Activated T-helper 17 cell treated with anti-CD3 and anti-CD28 coated beads, Interleukin-2, amount 50 U/mL, for 72 hours (primary cell): ENCODE measurements around the gene RGS11. TPM values are rescaled to one million over a fixed set of nuclear protein-coding genes. Genes with fewer than 3 reads are reported as not detected.
"Not testable (repeated sequence)": the region's sequence is repeated elsewhere in the genome, so short reads cannot be mapped to it uniquely, and the experiment has no call there.

Source experiments
- ATAC-seq: fragments of 150-1000 bp; cut with Tn5 transposase; replicated peaks from 2 replicates; pipeline ENCODE4 v1.10.0; 2021; ENCODE audit warnings: mild to moderate bottlenecking, moderate library complexity
- H3K27ac Mint-ChIP-seq: one replicate; pipeline ENCODE4 v1.8.0; 2022; ENCODE audit warnings: mixed read lengths
- H3K27me3 Mint-ChIP-seq: one replicate; pipeline ENCODE4 v1.8.0; 2022; ENCODE audit warnings: mixed read lengths
- H3K36me3 Mint-ChIP-seq: one replicate; pipeline ENCODE4 v1.8.0; 2022; ENCODE audit warnings: low read depth, mild to moderate bottlenecking, mixed read lengths
- H3K4me1 Mint-ChIP-seq: one replicate; pipeline ENCODE4 v1.8.0; 2022; ENCODE audit warnings: mixed read lengths
- H3K4me3 Mint-ChIP-seq: one replicate; pipeline ENCODE4 v1.8.0; 2022; ENCODE audit warnings: mild to moderate bottlenecking, mixed read lengths
- H3K9me3 Mint-ChIP-seq: one replicate; pipeline ENCODE4 v1.8.0; 2022; ENCODE audit warnings: mixed read lengths
- total RNA-seq, 2 donors: library from RNA; stranded (reverse); gene quantifications; one replicate each; pipeline ENCODE4 v1.2.3, GENCODE V29; 2022

RGS11 gene
- total RNA-seq, 2 donors from 2014 or later, result 0.11 TPM; not detected in 1

DNA sequence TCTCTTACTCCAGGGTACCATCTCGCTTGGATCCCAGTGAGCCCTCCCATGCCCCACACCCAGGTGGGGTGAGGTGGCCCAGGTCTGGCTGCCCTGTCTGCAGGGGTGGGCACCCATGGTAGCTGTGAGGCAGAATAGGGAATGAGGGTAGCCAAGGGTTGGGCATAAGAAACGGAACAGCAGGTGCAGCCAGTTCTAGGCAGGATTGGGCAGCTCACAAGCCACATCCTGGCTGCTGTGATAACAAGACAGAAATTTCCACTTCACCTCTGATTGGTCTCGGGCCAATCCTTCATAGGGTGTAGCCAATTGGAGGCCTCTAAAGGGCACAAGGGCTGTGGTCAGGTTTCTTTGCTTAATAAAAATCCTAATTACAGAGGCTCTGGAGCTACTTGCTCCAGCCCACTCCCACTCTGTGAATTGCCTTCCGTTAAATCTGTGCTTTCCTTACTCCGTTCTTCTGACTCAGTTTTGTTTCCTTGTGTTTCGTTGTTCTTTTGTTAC, 3.2 kb upstream of the RGS11 start:
- peak; percentile 37 for ATAC-seq
- Mint-ChIP-seq H3K27ac (no peak overlapping the region), H3K4me3 (no peak overlapping the region), H3K27me3 (peaks cover 3% of the 10 kb centered on the region), H3K9me3 (no peaks in the 10 kb centered on the region), H3K4me1 (no peaks in the 10 kb centered on the region), H3K36me3 (no peaks in the 10 kb centered on the region)

DNA sequence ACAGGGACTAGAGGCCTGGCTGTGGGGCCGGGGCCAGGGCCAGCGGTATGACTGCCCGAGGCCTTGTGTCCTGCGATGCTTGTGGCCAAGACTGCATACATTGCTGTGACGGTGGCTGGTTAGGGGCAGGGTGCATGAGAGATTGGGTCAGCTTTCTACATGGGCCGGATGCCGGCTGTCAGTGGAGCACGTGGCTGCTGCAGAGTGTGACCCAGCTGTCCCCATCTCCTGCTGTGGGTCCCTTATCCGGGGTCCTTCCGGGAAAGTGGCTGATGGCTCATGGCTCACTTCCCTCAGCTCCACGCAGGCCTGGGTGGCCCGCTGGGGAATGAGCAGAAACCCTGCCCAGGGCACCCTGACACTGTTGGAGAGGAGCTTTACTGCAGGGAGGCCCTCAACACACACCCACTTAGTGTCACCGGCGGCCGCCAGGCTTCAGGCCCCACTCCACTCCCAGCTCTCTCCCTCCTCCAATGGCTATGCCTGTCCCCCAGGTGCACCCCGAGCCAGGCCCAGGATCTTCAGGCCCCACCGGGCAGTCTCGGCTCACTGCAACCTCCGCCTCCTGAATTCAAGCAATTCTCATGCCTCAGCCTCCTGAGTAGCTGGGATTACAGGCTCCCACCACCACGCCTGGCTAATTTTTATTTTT, 808 bp upstream of the RGS11 start:
- ATAC-seq, result no peak
- Mint-ChIP-seq H3K4me1 (no peaks in the 10 kb centered on the region), H3K9me3 (no peaks in the 10 kb centered on the region), H3K27me3 (peaks cover 3% of the 10 kb centered on the region), H3K27ac (no peak overlapping the region), H3K36me3 (no peaks in the 10 kb centered on the region), H3K4me3 (peak overlapping the region; percentile 50)

DNA sequence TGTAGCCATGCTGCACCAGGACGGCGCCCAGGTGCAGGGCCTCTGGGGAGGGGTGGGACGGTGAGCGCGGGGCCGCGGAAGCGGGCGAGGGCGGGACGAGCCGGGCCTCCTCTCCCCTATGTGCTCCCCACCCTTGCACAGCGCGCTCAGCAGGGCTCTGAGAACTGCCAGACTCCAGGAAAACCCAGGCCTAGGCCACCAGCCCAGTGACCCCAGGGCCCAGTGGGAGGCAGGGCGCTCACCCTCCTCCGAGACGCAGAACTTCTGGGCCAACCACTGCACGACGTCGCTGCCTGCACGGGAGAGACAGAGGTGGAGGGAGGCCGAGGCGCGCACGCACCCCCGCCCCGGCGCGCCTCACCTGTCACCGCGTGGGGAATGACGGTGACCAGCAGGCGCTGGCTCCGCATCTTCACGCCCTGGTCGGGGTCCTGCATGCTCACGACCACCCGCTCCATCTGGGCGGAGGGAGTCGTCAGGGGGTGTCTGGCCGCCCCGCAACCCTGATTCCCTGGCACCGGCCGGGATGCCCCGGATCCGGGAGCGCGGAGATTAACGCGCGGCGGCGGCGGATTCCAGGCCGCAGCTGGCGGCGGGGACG, 603 bp downstream of the RGS11 start:
- H3K4me3 Mint-ChIP-seq, result no peak overlapping the region
- no peaks in the 10 kb centered on the region for H3K4me1 Mint-ChIP-seq
- H3K27ac Mint-ChIP-seq, result no peak overlapping the region
- ATAC-seq, result peak; percentile 36
- H3K36me3 Mint-ChIP-seq, result no peaks in the 10 kb centered on the region
- peaks cover 3% of the 10 kb centered on the region for H3K27me3 Mint-ChIP-seq
- H3K9me3 Mint-ChIP-seq, result no peaks in the 10 kb centered on the region

DNA sequence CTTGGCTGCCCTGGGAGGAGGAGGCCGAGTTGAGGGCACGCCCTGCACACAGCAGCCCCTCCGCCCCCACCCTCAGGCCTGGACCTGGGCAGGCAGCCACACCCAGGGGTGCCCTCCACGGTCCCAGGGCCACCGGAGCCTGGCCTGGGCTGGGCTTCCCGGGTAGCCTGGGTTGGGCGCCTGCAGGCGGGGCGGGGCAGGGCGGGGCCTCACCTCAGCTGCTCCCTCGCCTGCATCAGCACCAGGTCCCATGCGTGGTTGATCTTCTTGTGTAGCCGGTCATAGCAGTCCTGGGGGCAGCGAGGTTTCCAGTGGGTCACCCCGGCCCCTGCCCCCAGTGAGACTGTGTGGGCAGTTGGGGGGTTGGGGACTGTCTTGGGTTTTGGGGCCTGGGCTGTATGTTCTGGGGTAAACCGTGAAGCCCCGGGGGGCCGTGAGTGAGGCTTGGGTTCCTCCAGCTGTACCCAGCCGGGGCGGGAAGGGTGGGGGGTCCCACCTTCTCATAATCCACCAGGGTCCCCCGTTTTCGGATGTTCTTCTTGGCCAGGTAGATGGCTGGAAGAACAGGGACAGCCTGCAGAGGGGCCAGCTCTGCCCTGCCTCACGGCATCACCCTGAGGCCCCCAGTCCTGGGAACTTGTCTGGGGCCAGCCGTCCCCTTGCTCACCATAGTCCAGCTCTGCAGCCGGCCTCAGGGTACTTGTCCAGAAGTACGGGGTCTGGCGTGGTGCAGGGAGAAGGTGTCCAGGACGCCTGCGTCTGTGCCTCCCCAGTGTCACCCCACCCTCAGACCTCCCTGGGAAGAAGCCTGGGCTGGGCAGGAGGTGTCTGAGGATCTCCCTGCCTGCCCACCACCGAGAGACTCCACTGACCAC, 2.0 kb downstream of the RGS11 start:
- peak; percentile 37 for ATAC-seq
- no peak overlapping the region for H3K27ac Mint-ChIP-seq
- no peak overlapping the region for H3K4me3 Mint-ChIP-seq
- no peaks in the 10 kb centered on the region for H3K9me3 Mint-ChIP-seq
- H3K36me3 Mint-ChIP-seq, result no peaks in the 10 kb centered on the region
- no peaks in the 10 kb centered on the region for H3K4me1 Mint-ChIP-seq
- H3K27me3 Mint-ChIP-seq, result peaks cover 3% of the 10 kb centered on the region

DNA sequence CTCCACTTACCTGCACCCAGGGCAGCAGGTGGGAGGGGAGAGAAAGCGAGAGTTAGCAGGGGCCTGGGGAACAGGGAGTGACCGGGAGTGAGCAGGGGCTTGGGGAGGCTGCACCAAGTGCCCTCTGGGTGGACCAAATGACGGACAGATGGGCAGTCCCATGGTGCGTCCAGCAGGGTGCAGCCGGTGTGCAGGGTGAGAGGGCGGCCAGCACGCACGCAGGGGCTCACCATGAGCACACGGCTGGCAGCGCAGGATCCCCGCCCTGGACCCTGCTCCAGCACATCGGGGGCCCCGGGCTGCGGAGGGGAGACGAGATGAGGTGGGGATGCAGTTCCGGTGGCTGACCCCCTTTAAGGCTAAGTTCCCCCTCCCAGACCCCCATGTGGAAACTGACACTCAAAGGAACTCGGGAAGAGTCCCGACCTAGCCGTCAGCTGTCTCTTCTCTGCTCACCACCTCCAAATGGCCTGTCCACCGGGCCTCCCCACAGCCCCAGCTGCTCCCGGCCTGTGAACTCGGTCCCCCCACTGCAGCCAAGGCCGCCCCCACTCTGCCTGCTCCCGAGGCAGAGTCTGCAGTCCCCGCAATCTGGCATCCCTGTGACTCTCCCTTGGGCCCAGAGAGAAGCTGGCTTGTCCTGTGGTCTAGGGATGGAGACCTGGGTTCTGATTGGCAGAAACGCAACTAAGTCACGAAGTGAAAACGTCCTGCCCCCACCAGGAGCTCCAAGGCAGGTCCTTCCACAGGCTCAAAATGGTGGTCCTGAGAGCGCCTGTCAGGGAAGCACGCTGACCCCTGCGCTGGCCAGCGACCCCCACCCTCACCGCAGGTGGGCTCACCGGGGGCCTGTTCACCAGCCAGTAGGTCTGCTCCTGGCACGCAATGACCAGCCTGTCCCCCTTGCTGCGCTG, 2.9 kb downstream of the RGS11 start:
- Mint-ChIP-seq H3K4me1 (no peaks in the 10 kb centered on the region), H3K4me3 (no peak overlapping the region), H3K27ac (no peak overlapping the region), H3K27me3 (peaks cover 3% of the 10 kb centered on the region), H3K9me3 (no peaks in the 10 kb centered on the region), H3K36me3 (no peaks in the 10 kb centered on the region)
- no peak for ATAC-seq

DNA sequence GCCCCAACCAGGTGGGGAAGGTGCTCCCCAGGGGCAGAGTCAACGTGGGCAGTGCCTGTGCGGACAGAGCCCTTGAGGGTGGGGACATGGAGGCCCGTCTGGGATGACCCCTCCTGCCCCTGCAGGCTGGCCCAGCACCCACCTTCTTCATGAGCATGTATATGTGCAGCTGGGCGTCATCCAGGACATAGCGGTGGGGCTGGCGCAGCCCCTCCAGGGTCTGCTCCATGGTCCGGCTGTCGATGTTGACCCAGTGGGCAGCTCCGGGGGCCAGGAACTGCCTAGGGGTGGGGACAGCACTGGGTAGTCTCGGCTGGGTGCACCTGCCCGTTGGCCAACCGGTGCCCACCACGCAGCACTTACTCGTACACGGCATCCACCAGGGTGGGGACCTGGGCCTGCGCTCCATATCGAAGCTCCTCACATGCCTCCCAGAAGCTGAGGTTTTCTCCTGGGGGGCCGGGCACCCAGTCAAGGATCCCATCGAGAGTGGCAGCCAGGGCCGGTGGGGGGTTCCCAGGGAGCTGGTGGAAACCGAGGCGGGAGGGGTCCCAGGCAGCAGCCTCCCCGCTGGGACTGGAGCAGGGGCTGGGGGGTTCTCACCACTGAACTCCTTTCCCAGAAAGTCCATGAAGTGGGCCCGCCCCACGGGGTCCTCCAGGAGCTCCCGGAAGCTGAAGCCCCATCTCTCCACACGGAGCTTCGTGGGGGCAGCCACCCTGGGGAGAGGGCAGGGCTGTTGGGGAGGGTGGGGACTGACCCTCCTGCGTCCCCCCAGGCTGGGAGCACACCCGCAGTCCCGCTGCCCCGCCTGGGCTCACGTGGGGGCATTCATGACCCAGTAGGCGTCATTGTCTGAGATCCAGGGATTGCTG, 5.1 kb downstream of the RGS11 start:
- no peak overlapping the region for H3K4me3 Mint-ChIP-seq
- no peak for ATAC-seq
- H3K9me3 Mint-ChIP-seq, result no peaks in the 10 kb centered on the region
- H3K27ac Mint-ChIP-seq, result no peak overlapping the region
- no peaks in the 10 kb centered on the region for H3K36me3 Mint-ChIP-seq
- no peaks in the 10 kb centered on the region for H3K4me1 Mint-ChIP-seq
- H3K27me3 Mint-ChIP-seq, result no peaks in the 10 kb centered on the region

DNA sequence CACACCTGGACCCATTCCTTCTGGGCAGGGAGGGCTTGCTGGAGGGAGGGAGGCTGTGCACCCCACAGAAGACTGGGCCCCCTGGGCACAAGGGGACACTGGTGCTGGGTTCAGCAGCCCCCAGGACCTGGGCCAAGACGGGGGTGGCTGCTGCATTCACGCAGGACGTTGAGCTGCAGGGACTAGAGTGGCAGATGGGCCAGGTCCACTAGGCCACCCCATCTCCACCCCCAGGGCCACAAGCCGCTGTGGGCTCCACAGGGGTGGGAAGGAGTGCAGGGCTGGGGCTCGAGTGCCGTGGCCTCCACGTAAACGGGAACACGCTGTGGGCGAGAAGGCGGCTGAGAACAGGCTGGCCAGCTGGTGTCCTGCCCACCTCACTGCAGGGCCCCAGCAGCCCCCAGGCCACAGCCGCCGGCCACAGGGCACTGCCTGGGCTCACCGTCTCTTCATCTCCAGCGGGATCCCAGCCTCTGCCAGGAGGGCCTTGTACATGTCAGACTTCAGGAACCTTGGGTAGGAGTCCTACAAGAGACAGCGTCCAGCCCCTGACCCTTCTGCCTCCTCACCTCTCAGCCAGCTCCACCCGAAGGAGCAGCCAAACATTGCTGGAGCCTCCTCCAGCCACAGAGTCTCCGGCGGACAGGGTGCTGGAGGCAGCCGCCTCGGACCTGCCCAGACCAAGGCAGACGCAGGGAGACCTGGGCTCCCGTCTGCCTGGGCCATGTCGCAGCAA, 6.5 kb downstream of the RGS11 start:
- no peaks in the 10 kb centered on the region for H3K9me3 Mint-ChIP-seq
- no peak overlapping the region for H3K4me3 Mint-ChIP-seq
- H3K27ac Mint-ChIP-seq, result no peak overlapping the region
- ATAC-seq, result no peak
- no peaks in the 10 kb centered on the region for H3K4me1 Mint-ChIP-seq
- H3K27me3 Mint-ChIP-seq, result no peaks in the 10 kb centered on the region
- H3K36me3 Mint-ChIP-seq, result no peaks in the 10 kb centered on the region

DNA sequence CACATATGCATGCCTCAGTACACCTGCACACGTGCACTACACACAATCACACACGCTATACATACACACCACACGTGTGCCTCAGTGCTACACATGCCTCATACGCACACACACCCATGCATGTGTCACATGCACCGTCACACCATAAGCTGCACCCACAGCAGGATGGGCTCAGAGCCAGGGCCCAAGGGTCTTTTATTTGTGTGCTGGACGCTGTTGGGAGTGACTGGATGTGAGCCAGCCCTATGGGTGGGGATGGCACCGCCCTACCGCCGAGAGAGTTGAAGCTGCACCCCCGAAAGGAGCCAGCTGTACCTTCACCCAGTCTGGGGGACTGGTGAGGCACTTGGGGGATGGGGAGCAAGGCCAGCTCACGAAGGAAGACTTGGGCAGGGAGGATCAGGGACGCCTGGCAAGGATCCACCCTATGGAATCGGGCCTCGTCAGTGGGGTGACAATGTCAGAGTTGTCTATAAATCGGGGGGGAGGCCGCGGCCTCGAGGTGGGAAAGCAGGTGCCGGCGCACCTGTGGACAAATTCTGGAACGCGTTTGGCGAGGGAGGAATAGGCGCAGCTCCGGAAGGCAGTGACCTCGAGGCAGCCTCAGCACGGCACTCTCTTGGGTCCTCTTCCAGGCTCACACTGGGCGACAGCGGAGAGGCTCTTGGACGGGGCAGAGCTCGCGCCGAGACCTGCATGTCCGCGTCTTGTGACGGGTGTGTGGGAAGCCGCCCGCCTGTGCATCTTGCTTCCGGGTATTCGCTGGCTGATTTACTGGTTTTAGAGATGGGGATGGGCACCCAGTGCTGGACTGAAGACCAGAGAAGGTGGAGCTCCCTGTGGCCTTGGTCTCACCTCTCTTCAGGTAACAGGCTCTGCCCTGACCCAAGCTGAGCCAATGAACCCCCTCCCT, 7.3 kb downstream of the RGS11 start:
- Mint-ChIP-seq H3K4me3 (no peak overlapping the region), H3K27me3 (no peaks in the 10 kb centered on the region), H3K4me1 (no peaks in the 10 kb centered on the region), H3K9me3 (no peaks in the 10 kb centered on the region), H3K27ac (no peak overlapping the region), H3K36me3 (no peaks in the 10 kb centered on the region)
- ATAC-seq, result no peak

DNA sequence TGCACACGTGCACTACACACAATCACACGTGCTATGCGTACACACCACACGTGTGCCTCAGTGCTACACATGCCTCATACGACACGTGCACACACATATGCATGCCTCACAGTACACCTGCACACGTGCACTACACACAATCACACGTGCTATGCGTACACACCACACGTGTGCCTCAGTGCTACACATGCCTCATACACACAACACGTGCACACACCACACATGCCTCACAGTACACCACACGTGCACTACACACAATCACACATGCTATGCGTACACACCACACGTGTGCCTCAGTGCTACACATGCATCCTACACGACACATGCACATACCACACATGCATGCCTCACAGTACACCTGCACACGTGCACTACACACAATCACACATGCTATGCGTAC, 8.2 kb downstream of the RGS11 start:
- not testable (repeated sequence) for H3K27ac Mint-ChIP-seq, H3K36me3 Mint-ChIP-seq, H3K4me1 Mint-ChIP-seq, H3K9me3 Mint-ChIP-seq, H3K27me3 Mint-ChIP-seq, H3K4me3 Mint-ChIP-seq, ATAC-seq

DNA sequence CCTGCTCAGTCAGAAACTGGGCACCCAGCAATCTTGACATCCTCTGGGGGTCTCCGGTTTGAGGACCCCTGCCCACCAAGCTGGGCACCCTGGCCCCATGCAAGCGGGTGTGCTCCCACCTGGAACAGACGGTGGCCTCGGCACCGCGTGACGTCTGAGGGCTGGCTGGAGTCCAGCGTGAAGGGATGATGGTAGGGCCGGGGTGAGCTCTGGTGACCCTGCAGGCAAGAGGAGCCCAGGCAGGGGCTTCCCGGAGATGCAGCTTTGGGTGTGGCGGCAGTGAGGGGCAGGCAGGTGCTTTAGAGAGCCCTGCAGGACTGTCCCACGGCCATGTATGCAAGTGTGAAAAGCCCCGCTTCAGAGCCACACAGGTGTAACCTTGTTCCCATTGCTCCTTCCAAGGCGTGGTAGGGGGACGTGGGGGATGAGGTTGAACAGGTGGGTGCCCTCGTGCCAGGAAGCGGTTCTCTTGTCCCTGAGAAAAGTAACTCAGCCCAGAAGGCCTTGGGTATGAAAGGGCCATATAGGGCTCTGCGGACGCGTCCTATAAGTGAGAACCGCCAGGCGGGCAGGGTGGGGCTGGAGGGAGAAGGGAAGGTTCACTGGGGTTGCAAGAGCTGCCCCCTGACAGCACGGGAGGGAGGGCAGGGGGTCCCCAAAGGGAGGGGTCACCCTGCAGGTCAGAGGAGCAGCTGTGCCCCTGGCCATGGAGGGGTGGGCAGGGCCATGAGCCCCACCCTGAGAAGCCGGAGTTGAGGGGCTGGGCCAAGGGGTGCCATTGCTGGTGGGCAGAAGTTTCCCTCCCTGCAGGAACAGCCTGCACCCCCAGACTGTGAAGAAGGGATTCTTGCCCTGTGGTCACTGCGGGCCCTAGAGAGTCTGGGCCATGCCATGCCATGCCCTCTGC, 9.2 kb downstream of the RGS11 start:
- Mint-ChIP-seq H3K4me3 (no peak overlapping the region), H3K27me3 (no peaks in the 10 kb centered on the region), H3K27ac (no peak overlapping the region), H3K9me3 (no peaks in the 10 kb centered on the region), H3K36me3 (peaks cover 8% of the 10 kb centered on the region), H3K4me1 (no peaks in the 10 kb centered on the region)
- no peak for ATAC-seq

DNA sequence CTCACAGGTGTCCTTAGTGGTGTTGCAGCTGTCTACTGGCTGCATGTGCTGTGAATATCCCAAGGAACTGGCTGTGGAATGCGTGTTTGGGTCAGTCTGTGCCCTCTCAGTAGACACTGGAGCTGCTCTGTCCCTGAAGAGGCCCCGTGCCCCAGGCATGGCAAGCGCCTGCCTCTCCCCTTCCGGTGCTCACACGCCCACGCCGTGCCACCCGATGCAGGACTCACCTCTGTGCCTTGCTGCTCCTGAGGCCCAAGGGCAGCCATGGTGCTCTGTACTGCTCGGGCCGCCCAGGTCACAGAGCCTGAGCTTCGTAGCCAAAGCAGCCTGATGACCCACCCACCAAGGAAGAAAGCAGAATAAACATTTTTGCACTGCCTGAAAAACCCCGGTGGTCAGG, 10.0 kb downstream of the RGS11 start:
- H3K36me3 Mint-ChIP-seq, result peaks cover 8% of the 10 kb centered on the region
- H3K4me3 Mint-ChIP-seq, result no peak overlapping the region
- peak; percentile 56 for ATAC-seq
- H3K4me1 Mint-ChIP-seq, result no peaks in the 10 kb centered on the region
- H3K27ac Mint-ChIP-seq, result no peak overlapping the region
- H3K9me3 Mint-ChIP-seq, result no peaks in the 10 kb centered on the region
- H3K27me3 Mint-ChIP-seq, result no peaks in the 10 kb centered on the region
